ENCODE measurements around the gene STRA8.
A peak's percentile ranks its signal among the peaks of the same experiment; 100 is the strongest.
"Not testable (repeated sequence)": the region's sequence is repeated elsewhere in the genome, so short reads cannot be mapped to it uniquely, and the experiment has no call there.

Gene STRA8

GRCh38 chr7:135205850-135206249, 27.8 kb upstream of the STRA8 start:
- FAIRE-seq, result no peak

GRCh38 chr7:135206941-135207391, 26.7 kb upstream of the STRA8 start:
- no peak for FAIRE-seq

GRCh38 chr7:135207406-135208101, 26.1 kb upstream of the STRA8 start:
- FAIRE-seq, result no peak

GRCh38 chr7:135208102-135208793, 25.4 kb upstream of the STRA8 start:
- no peak for FAIRE-seq

- FAIRE-seq, result no peak
Observed at GRCh38 chr7:135209225-135209834, 24.3 kb upstream of the STRA8 start.

GRCh38 chr7:135210888-135211178, 22.8 kb upstream of the STRA8 start:
- FAIRE-seq, result no peak

- no peak for FAIRE-seq
Observed at GRCh38 chr7:135211179-135211945, 22.3 kb upstream of the STRA8 start, which contains the start of gene WDR91. Gene WDR91 (minus strand): TSS chr7:135211526. CDS start chr7:135211502, 24 bp downstream.

GRCh38 chr7:135211946-135212685, 21.5 kb upstream of the STRA8 start:
- FAIRE-seq, result not testable (repeated sequence)

GRCh38 chr7:135213831-135214230, 19.8 kb upstream of the STRA8 start:
- FAIRE-seq, result no peak

- FAIRE-seq, result no peak
Observed at GRCh38 chr7:135215180-135215579, 18.5 kb upstream of the STRA8 start.

- FAIRE-seq, result peak; percentile 53
Observed at GRCh38 chr7:135215698-135216097, 17.9 kb upstream of the STRA8 start.

- FAIRE-seq, result no peak
Observed at GRCh38 chr7:135217645-135218509, 15.8 kb upstream of the STRA8 start.

GRCh38 chr7:135224027-135224426, 9.6 kb upstream of the STRA8 start:
- no peak for FAIRE-seq

GRCh38 chr7:135231686-135232085, 2.0 kb upstream of the STRA8 start:
- FAIRE-seq, result no peak

GRCh38 chr7:135232087-135232486, 1.6 kb upstream of the STRA8 start:
- FAIRE-seq, result no peak

- no peak for FAIRE-seq
Observed at GRCh38 chr7:135232720-135233119, 918 bp upstream of the STRA8 start.

- FAIRE-seq, result not testable (repeated sequence)
Observed at GRCh38 chr7:135234095-135234494, 457 bp downstream of the STRA8 start.

- no peak for FAIRE-seq
Observed at GRCh38 chr7:135234727-135235126, 1.1 kb downstream of the STRA8 start.

GRCh38 chr7:135235841-135236240, 2.2 kb downstream of the STRA8 start:
- no peak for FAIRE-seq

GRCh38 chr7:135236727-135237126, 3.1 kb downstream of the STRA8 start:
- no peak for FAIRE-seq

GRCh38 chr7:135238112-135238744, 4.6 kb downstream of the STRA8 start:
- FAIRE-seq, result no peak
